Testis (tissue), 3 donors: ENCODE data around the gene ZSCAN20. TPM values are rescaled to one million over a fixed set of nuclear protein-coding genes. Genes with fewer than 3 reads are reported as not detected.

Experiments
- DNase-seq: peaks from one replicate; pipeline ENCODE4 v3.0.0-alpha.2; 2019
- H3K27ac ChIP-seq, 2 donors: fragments of 200-600 bp; sonication (generic); one replicate each; pipeline ENCODE4 v1.5.1; 2019
- H3K27me3 ChIP-seq: fragments of 200-600 bp; sonication (generic); one replicate; pipeline ENCODE4 v1.5.1; 2019
- H3K36me3 ChIP-seq: fragments of 200-600 bp; sonication (generic); one replicate; pipeline ENCODE4 v1.5.1; 2017; ENCODE audit warnings: low read depth; ENCODE audit errors: missing control alignments
- H3K4me1 ChIP-seq: fragments of 200-600 bp; sonication (generic); one replicate; pipeline ENCODE4 v1.5.1; 2019
- H3K4me3 ChIP-seq, 2 donors: fragments of 200-600 bp; sonication (generic); one replicate each; pipeline ENCODE4 v1.5.1; 2017 to 2019
- H3K9me3 ChIP-seq: fragments of 200-600 bp; sonication (generic); one replicate; pipeline ENCODE4 v1.5.1; 2017
- POLR2A ChIP-seq: fragments of 450-650 bp; IDR thresholded peaks from one replicate; pipeline ENCODE4 v1.6.1; 2017; ENCODE audit warnings: antibody characterized with exemption, mild to moderate bottlenecking, moderate library complexity
- WGBS, 2 donors: methylation state at CpG; one replicate each; pipeline ENCODE4 v1.1.5; 2018; 5-methylcytosine and 5-hydroxymethylcytosine counted together
- intact Hi-C: fragments of 100-400 bp; cut with DNase I; formaldehyde crosslinking; loops from one replicate; pipeline ENCODE4 v1.15.1; 2023; ENCODE audit warnings: low total_unique reads
- polyA plus RNA-seq: library from polyadenylated mRNA; stranded (reverse); fragments of 350-450 nt; fragmentation: Illumina TruSeq; extraction: RNeasy Lipid Tissue Mini Kit (QIAGEN cat#74804); gene quantifications from one replicate; pipeline ENCODE4 v1.2.3, GENCODE V29; 2014; ENCODE audit warnings: low read depth, low replicate concordance; ENCODE audit not compliant: insufficient read depth
- total RNA-seq, 2 donors: library from RNA; depleted of rRNA; stranded (reverse); fragments of >200 nt; gene quantifications; one replicate each; pipeline ENCODE4 v1.2.3, GENCODE V29; 2016
- TF ChIP-seq, protein P1 (sequence below), 3 experiments: fragments of 450-650 bp in 2 of 3; fragments of 200-600 bp in 1 of 3; sonication (generic) in 1 of 3; IDR thresholded peaks; one replicate each; pipeline ENCODE4 v1.5.1; 2016 to 2019; ENCODE audit warnings: antibody characterized with exemption in 3 of 3, mild to moderate bottlenecking in 2 of 3, moderate library complexity in 1 of 3

ZSCAN20 gene
- total and polyA plus RNA-seq, 3 donors from 2014 or later: 4.5 to 10.1 (median 9.8) TPM

DNA sequence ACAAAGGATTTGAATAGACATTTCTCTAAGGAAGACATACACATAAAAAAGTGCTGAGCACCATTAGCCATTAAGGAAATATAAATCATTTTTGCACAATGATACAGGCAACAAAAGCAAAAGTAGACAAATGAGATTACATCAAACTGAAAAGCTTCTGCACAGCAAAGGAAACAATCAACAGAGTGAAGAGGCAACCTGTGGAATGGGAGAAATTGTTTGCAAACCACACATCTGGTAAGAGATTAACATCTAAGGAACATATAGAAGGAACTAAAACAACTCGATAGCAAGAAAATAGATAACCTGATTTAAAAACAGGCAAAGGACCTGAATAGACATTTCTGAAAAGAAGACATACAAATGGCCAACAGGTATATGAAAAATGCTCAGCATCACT, 57.5 kb downstream of the ZSCAN20 start:
- TF ChIP-seq, protein P1, sequence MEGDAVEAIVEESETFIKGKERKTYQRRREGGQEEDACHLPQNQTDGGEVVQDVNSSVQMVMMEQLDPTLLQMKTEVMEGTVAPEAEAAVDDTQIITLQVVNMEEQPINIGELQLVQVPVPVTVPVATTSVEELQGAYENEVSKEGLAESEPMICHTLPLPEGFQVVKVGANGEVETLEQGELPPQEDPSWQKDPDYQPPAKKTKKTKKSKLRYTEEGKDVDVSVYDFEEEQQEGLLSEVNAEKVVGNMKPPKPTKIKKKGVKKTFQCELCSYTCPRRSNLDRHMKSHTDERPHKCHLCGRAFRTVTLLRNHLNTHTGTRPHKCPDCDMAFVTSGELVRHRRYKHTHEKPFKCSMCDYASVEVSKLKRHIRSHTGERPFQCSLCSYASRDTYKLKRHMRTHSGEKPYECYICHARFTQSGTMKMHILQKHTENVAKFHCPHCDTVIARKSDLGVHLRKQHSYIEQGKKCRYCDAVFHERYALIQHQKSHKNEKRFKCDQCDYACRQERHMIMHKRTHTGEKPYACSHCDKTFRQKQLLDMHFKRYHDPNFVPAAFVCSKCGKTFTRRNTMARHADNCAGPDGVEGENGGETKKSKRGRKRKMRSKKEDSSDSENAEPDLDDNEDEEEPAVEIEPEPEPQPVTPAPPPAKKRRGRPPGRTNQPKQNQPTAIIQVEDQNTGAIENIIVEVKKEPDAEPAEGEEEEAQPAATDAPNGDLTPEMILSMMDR (IDR thresholded peaks at IDR 0.05): no peak
- TF ChIP-seq POLR2A: no peak
- intact Hi-C loops: no loop called here
- Histone ChIP-seq H3K27me3 (no peaks in the 10 kb centered on the region), H3K36me3 (no peaks in the 10 kb centered on the region), H3K9me3 (no peaks in the 10 kb centered on the region), H3K27ac (no peak overlapping the region), H3K4me3 (no peak overlapping the region), H3K4me1 (no peaks in the 10 kb centered on the region)
- DNase-seq: no peak
- WGBS, 2 donors: 74 to 81% methylated on average over 1 of the region's 1 CpG

DNA sequence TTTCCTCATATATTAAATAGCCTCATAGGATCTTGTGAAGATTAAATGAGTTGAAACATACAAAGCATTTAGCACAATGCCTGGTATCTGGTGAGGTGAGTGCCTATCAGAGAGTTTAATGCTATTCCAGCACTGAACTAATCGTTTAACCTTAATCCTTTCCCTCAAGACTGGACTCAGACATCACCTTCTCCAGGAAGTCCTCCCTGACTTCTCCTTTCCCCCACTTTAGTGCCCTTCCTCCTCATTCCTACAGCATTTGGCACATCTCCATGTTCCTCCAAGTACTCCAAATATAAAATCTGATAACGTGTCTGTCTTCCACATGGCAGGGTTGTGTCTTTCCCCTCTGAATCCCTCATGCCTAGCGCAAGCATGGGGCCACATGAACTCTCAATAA, 59.8 kb downstream of the ZSCAN20 start:
- WGBS, 2 donors: 84 to 91% methylated on average over 3 of the region's 3 CpGs

DNA sequence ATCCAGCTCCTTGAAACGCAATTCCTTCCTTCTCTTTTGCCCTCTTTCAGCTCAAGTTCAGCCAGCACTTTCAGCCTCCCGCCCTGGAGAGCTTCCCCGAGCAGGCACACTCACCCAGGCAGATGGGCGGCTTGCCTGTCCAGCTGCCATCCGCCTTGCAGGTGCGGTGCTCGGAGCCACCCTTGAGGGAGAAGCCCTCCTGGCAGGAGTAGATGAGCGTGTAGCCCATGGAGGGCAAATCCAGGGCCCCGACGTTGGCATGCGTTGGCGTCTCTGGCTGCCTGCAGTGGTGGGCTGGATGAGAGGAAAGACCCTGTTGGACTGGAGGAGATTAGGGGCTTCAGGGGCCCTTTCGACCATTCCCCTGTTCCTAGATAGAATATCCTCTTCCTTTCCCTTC, 60.5 kb downstream of the ZSCAN20 start:
- intact Hi-C loops: no loop called here
- no peak overlapping the region for H3K27ac ChIP-seq
- H3K27me3 ChIP-seq: no peaks in the 10 kb centered on the region
- no peaks in the 10 kb centered on the region for H3K9me3 ChIP-seq
- 90 to 96% methylated on average over 6 to 13 of the region's 13 CpGs for WGBS, 2 donors
- H3K4me1 ChIP-seq: no peaks in the 10 kb centered on the region
- H3K36me3 ChIP-seq: no peaks in the 10 kb centered on the region
- TF ChIP-seq, protein P1 (IDR thresholded peaks at IDR 0.05): no peak
- TF ChIP-seq POLR2A: no peak
- DNase-seq: no peak
- no peak overlapping the region for H3K4me3 ChIP-seq

More for the DNA sequence above, 59.8 kb downstream of the ZSCAN20 start:
- intact Hi-C loops: no loop called here
- Histone ChIP-seq H3K9me3 (no peaks in the 10 kb centered on the region), H3K27me3 (no peaks in the 10 kb centered on the region), H3K4me3 (no peak overlapping the region), H3K4me1 (no peaks in the 10 kb centered on the region), H3K27ac (no peak overlapping the region), H3K36me3 (no peaks in the 10 kb centered on the region)
- no peak for DNase-seq
- TF ChIP-seq, protein P1 (IDR thresholded peaks at IDR 0.05): no peak
- TF ChIP-seq POLR2A: no peak

DNA sequence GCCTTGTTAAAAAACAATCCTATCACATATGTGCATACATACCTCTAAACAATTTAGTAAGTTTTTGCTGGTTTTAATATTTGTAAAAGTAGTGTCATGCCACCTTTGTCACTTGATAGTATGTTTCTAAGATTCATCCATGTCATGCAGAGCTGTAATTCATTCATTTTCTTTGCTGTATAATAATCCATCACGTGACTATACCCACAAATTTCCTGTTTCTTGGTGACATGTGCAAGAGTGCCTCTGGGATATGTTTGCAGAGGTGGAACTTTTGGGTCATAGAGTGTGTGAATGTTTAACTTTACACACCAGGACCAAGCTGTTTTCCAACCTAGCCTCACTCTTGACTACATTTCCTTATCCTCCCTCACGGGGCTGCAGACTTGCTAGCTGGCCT, 62.9 kb downstream of the ZSCAN20 start:
- Histone ChIP-seq H3K27me3 (no peaks in the 10 kb centered on the region), H3K4me1 (no peaks in the 10 kb centered on the region), H3K9me3 (no peaks in the 10 kb centered on the region), H3K27ac (no peak overlapping the region), H3K36me3 (no peaks in the 10 kb centered on the region), H3K4me3 (no peak overlapping the region)
- no peak for TF ChIP-seq POLR2A
- TF ChIP-seq, protein P1 (IDR thresholded peaks at IDR 0.05): no peak
- DNase-seq: no peak
- intact Hi-C loops: no loop called here
- WGBS, 2 donors: 88 to 91% methylated on average over 2 of the region's 2 CpGs

DNA sequence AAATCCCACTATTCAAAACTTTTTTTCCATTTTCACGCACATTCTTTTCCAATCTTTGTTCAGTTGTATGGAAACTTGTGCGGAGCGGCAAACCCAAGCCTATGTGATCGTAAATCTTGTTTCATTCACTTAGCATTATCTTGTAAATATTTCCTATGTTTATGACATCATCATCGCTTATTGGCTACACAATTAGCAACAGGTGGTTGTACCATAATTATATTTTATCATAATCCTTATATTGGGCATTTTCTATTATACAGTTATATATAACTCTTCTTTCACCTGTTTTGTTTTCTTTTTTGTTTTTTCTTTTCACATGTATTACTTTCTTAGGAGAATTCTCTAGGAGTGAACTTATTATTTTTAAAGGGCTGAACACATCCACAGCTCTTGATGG, 65.4 kb downstream of the ZSCAN20 start:
- Histone ChIP-seq H3K4me1 (no peaks in the 10 kb centered on the region), H3K27me3 (no peaks in the 10 kb centered on the region), H3K27ac (no peak overlapping the region), H3K9me3 (no peaks in the 10 kb centered on the region), H3K4me3 (no peak overlapping the region), H3K36me3 (no peaks in the 10 kb centered on the region)
- TF ChIP-seq POLR2A: no peak
- TF ChIP-seq, protein P1 (IDR thresholded peaks at IDR 0.05): no peak
- intact Hi-C loops: no loop called here
- DNase-seq: no peak
- WGBS, 2 donors: 87 to 96% methylated on average over 5 of the region's 5 CpGs
